A673 (cell line): ENCODE results near the gene PKP3.

Experiments
- EZH2 ChIP-seq: fragments of 200-600 bp; sonication (generic); IDR thresholded peaks from 2 replicates; pipeline ENCODE4 v1.6.1; 2017; ENCODE audit warnings: borderline replicate concordance, low read depth, mild to moderate bottlenecking, mixed read lengths, antibody characterized with exemption, low read length; ENCODE audit not compliant: poor library complexity, severe bottlenecking
- TF ChIP-seq, protein P1 (sequence below): fragments of 300-800, 200-600 bp; sonication (generic); conservative IDR thresholded peaks from 2 replicates; pipeline ENCODE4 v1.5.1; 2017; ENCODE audit warnings: low read depth, mild to moderate bottlenecking, antibody characterized with exemption, low read length, moderate library complexity, mixed read lengths

DNA sequence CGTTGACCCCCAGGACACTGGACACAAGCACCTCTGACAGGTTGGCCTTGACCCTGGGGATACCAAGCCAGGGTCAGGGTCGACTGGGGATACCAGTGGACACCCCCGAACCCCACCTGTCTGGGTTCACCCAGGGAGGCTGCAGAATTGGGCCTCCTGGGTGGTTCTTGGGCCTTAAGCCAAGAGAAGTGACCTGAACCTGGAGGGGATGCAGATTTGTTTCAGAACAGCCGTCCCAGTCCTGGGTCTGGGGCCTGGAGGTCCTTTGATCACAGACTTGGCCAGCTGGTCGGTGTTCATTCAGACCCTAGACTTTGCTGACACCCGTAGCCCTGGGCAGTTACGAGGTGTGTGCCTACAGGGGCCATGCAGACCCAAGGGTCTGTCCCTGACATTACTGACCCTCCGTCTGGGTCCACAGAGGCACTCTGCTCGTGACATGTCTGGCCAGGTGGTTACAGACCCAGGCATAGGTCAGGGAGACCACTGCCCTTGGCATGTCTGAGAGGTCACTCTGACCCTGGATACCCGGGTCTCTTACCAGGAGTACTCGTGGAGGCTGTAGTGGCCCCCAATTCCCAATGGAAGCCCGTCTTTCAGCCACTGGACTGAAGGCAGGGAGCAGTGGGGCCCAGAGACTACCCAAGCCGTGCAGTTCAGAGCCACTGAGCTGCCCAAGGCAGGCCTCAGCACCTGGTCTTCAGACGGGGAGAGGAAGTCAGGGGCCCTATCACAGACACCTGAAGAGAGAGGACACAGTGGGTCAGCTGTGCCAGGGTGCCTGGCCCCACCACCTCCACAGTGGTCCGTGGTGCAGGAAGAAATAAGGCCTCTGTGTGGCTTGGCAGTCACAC is 14.4 kb downstream of the PKP3 start:
- TF ChIP-seq, protein P1, sequence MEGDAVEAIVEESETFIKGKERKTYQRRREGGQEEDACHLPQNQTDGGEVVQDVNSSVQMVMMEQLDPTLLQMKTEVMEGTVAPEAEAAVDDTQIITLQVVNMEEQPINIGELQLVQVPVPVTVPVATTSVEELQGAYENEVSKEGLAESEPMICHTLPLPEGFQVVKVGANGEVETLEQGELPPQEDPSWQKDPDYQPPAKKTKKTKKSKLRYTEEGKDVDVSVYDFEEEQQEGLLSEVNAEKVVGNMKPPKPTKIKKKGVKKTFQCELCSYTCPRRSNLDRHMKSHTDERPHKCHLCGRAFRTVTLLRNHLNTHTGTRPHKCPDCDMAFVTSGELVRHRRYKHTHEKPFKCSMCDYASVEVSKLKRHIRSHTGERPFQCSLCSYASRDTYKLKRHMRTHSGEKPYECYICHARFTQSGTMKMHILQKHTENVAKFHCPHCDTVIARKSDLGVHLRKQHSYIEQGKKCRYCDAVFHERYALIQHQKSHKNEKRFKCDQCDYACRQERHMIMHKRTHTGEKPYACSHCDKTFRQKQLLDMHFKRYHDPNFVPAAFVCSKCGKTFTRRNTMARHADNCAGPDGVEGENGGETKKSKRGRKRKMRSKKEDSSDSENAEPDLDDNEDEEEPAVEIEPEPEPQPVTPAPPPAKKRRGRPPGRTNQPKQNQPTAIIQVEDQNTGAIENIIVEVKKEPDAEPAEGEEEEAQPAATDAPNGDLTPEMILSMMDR = no peak
- no peak for TF ChIP-seq EZH2
